Right lobe of liver (tissue), 6 donors: ENCODE measurements around the gene FUT7. TPM values are rescaled to one million over a fixed set of nuclear protein-coding genes. Genes with fewer than 3 reads are reported as not detected.

ENCODE experiments used
- ATAC-seq, 4 donors: fragments of 200-7000 bp; cut with Tn5 transposase; one replicate each; pipeline ENCODE4 v1.9.1; 2020; ENCODE audit warnings: mild to moderate bottlenecking in 4 of 4, moderate library complexity in 4 of 4
- DNase-seq, 3 donors: peaks; one replicate each; pipeline ENCODE4 v3.0.0-alpha.2; 2020
- H3K27ac ChIP-seq, 3 donors: fragments of 200-600 bp; one replicate each; pipeline ENCODE4 v1.8.0; 2022
- H3K27me3 ChIP-seq, 2 donors: fragments of 200-600 bp; one replicate each; pipeline ENCODE4 v1.8.0; 2022
- H3K36me3 ChIP-seq, 4 donors: fragments of 200-600 bp; sonication (generic) in 1 of 4; one replicate each; pipeline versions ENCODE4 v1.5.1 to v1.8.0; 2017 to 2022; ENCODE audit warnings: control low read depth in 1 of 4
- H3K4me1 ChIP-seq, 4 donors: fragments of 200-600 bp; sonication (generic) in 1 of 4; one replicate each; pipeline versions ENCODE4 v1.5.1 to v1.8.0; 2017 to 2022; ENCODE audit warnings: control low read depth in 1 of 4
- H3K4me3 ChIP-seq, 3 donors: fragments of 200-600 bp; one replicate each; pipeline ENCODE4 v1.8.0; 2022
- H3K9me3 ChIP-seq, 4 donors: fragments of 200-600 bp; sonication (generic) in 1 of 4; one replicate each; pipeline versions ENCODE4 v1.5.1 to v1.8.0; 2017 to 2022; ENCODE audit warnings: control low read depth in 1 of 4
- CTCF ChIP-seq, 4 donors: fragments of 200-600 bp in 3 of 4; fragments of 450-650 bp in 1 of 4; IDR thresholded peaks; one replicate each; pipeline versions ENCODE4 v1.5.1 to v1.8.0; 2016 to 2022; ENCODE audit warnings: antibody characterized with exemption in 4 of 4, mild to moderate bottlenecking in 2 of 4
- POLR2A ChIP-seq: fragments of 450-650 bp; IDR thresholded peaks from one replicate; pipeline ENCODE4 v1.6.1; 2017; ENCODE audit warnings: antibody characterized with exemption, mild to moderate bottlenecking
- WGBS: methylation state at CpG from one replicate; pipeline ENCODE4 v1.1.6; 2018; ENCODE audit warnings: low coverage, low lambda C conversion rate; ENCODE audit not compliant: insufficient coverage; ENCODE audit errors: missing lambda C conversion rate; 5-methylcytosine and 5-hydroxymethylcytosine counted together
- intact Hi-C, 2 donors: fragments of 100-400 bp; cut with DNase I; formaldehyde crosslinking; loops; one replicate each; pipeline versions ENCODE4 v1.11.2 to v1.14.1; 2022
- total RNA-seq, 6 experiments: library from RNA; depleted of rRNA in 2 of 6; stranded (reverse); fragments of >200 nt in 2 of 6; fragmentation: NEBNext Ultra II Directional in 3 of 6; extraction: Animal tissue kit (Norgen Biotek cat#: 25700) in 3 of 6; gene quantifications; one replicate each; pipeline versions ENCODE4 v1.1.0 to v1.2.4, GENCODE V29; 2016 to 2023
- donor health status: DM: no; HTN: yes; CAD: no.
- donor health status: DM: no; HTN: no; CAD: no.
- donor health status: DM: no; HTN: no; CAD: no.
- donor health status: DM: no; HTN: yes; CAD: no.
- donor health status: DM: no; HTN: yes; CAD: no.

FUT7 gene
- total RNA-seq, 6 experiments from 2014 or later, result 0.12 to 0.13 TPM; not detected in 4

- H3K9me3 ChIP-seq, result no peaks in the 10 kb centered on the region
- WGBS, result 10% methylated on average over 2 of the region's 18 CpGs
- peaks cover 0 to 14% (median 5%) of the 10 kb centered on the region in 4 donors for H3K4me1 ChIP-seq
- DNase-seq, result no peak
- TF ChIP-seq POLR2A (no peak), CTCF (IDR thresholded peaks at IDR 0.05) (no peak)
- ATAC-seq, result no peak
- intact Hi-C loops, result no loop called here
- no peaks in the 10 kb centered on the region for H3K36me3 ChIP-seq
- H3K27ac ChIP-seq, result peak overlapping the region in 2 of 3 donors; percentile 19 to 63
- H3K4me3 ChIP-seq, result peak overlapping the region; percentile 66 to 86 (median 77)
- no peaks in the 10 kb centered on the region for H3K27me3 ChIP-seq
Measured at GRCh38 chr9:136992819-136993369, 39.0 kb downstream of the FUT7 start.

GRCh38 chr9:136991993-136992818 lies 39.7 kb downstream of the FUT7 start, which contains the start of gene PAXX:
TSS of gene PAXX (plus strand) at chr9:136992422. CDS start at chr9:136992444, 22 bp downstream.
- no peaks in the 10 kb centered on the region for H3K27me3 ChIP-seq
- H3K27ac ChIP-seq, result peak within 1 kb of the TSS in 2 of 3 donors; percentile 63 to 69
- intact Hi-C loops, result no loop called here
- no peaks in the 10 kb centered on the region for H3K9me3 ChIP-seq
- peak within 1 kb of the TSS; percentile 66 to 86 (median 77) for H3K4me3 ChIP-seq
- WGBS, result no CpG with 5 or more reads among the region's 92 CpGs
- ATAC-seq (peak; percentile 92 to 97 (median 94)), DNase-seq (peak; percentile 95 to 96 (median 95))
- TF ChIP-seq POLR2A (peak; percentile 40), CTCF (IDR thresholded peaks at IDR 0.05) (no peak)
- no peaks in the 10 kb centered on the region for H3K36me3 ChIP-seq
- H3K4me1 ChIP-seq, result peaks cover 0 to 14% (median 5%) of the 10 kb centered on the region in 4 donors

GRCh38 chr9:136990242-136990911 lies 41.5 kb downstream of the FUT7 start:
- Histone ChIP-seq H3K4me3 (no peak overlapping the region), H3K4me1 (peaks cover 0 to 14% (median 4%) of the 10 kb centered on the region in 4 donors), H3K27me3 (no peaks in the 10 kb centered on the region), H3K27ac (no peak overlapping the region), H3K36me3 (no peaks in the 10 kb centered on the region), H3K9me3 (no peaks in the 10 kb centered on the region)
- intact Hi-C loops, result no loop called here
- no peak for DNase-seq
- ATAC-seq, result no peak
- TF ChIP-seq CTCF (IDR thresholded peaks at IDR 0.05), result no peak
- WGBS, result 72% methylated on average over 8 of the region's 10 CpGs

GRCh38 chr9:136988872-136989271 lies 43.0 kb downstream of the FUT7 start:
- WGBS, result 100% methylated on average over 1 of the region's 4 CpGs
- TF ChIP-seq POLR2A, result no peak
- no peak for TF ChIP-seq CTCF (IDR thresholded peaks at IDR 0.05)
- ATAC-seq (no peak), DNase-seq (no peak)
- Histone ChIP-seq H3K27me3 (no peaks in the 10 kb centered on the region), H3K9me3 (no peaks in the 10 kb centered on the region), H3K4me1 (peaks cover 0 to 7% (median 3%) of the 10 kb centered on the region in 4 donors), H3K27ac (no peak overlapping the region), H3K36me3 (no peaks in the 10 kb centered on the region), H3K4me3 (no peak overlapping the region)
- intact Hi-C loops, result no loop called here
